Testis (tissue), 3 donors: Measurements from ENCODE around the gene LRRC8C. TPM values are rescaled to one million over a fixed set of nuclear protein-coding genes. Genes with fewer than 3 reads are reported as not detected.

Experiments used
- DNase-seq: peaks from one replicate; pipeline ENCODE4 v3.0.0-alpha.2; 2019
- H3K27ac ChIP-seq, 2 donors: fragments of 200-600 bp; sonication (generic); one replicate each; pipeline ENCODE4 v1.5.1; 2019
- H3K27me3 ChIP-seq: fragments of 200-600 bp; sonication (generic); one replicate; pipeline ENCODE4 v1.5.1; 2019
- H3K36me3 ChIP-seq: fragments of 200-600 bp; sonication (generic); one replicate; pipeline ENCODE4 v1.5.1; 2017; ENCODE audit warnings: low read depth; ENCODE audit errors: missing control alignments
- H3K4me1 ChIP-seq: fragments of 200-600 bp; sonication (generic); one replicate; pipeline ENCODE4 v1.5.1; 2019
- H3K4me3 ChIP-seq, 2 donors: fragments of 200-600 bp; sonication (generic); one replicate each; pipeline ENCODE4 v1.5.1; 2017 to 2019
- H3K9me3 ChIP-seq: fragments of 200-600 bp; sonication (generic); one replicate; pipeline ENCODE4 v1.5.1; 2017
- POLR2A ChIP-seq: fragments of 450-650 bp; IDR thresholded peaks from one replicate; pipeline ENCODE4 v1.6.1; 2017; ENCODE audit warnings: antibody characterized with exemption, mild to moderate bottlenecking, moderate library complexity
- WGBS, 2 donors: methylation state at CpG; one replicate each; pipeline ENCODE4 v1.1.5; 2018; 5-methylcytosine and 5-hydroxymethylcytosine counted together
- intact Hi-C: fragments of 100-400 bp; cut with DNase I; formaldehyde crosslinking; loops from one replicate; pipeline ENCODE4 v1.15.1; 2023; ENCODE audit warnings: low total_unique reads
- polyA plus RNA-seq: library from polyadenylated mRNA; stranded (reverse); fragments of 350-450 nt; fragmentation: Illumina TruSeq; extraction: RNeasy Lipid Tissue Mini Kit (QIAGEN cat#74804); gene quantifications from one replicate; pipeline ENCODE4 v1.2.3, GENCODE V29; 2014; ENCODE audit warnings: low read depth, low replicate concordance; ENCODE audit not compliant: insufficient read depth
- small RNA-seq, 2 donors: library from RNA; depleted of rRNA; stranded (forward); fragments of <200 nt; gene quantifications; one replicate each; pipeline ENCODE3, GENCODE V24; 2016
- total RNA-seq, 2 donors: library from RNA; depleted of rRNA; stranded (reverse); fragments of >200 nt; gene quantifications; one replicate each; pipeline ENCODE4 v1.2.3, GENCODE V29; 2016
- TF ChIP-seq, protein P1 (sequence below), 3 experiments: fragments of 450-650 bp in 2 of 3; fragments of 200-600 bp in 1 of 3; sonication (generic) in 1 of 3; IDR thresholded peaks; one replicate each; pipeline ENCODE4 v1.5.1; 2016 to 2019; ENCODE audit warnings: antibody characterized with exemption in 3 of 3, mild to moderate bottlenecking in 2 of 3, moderate library complexity in 1 of 3

LRRC8C gene
- total and polyA plus RNA-seq, 3 donors from 2014 or later: 8.2 to 19.8 (median 16.2) TPM

DNA sequence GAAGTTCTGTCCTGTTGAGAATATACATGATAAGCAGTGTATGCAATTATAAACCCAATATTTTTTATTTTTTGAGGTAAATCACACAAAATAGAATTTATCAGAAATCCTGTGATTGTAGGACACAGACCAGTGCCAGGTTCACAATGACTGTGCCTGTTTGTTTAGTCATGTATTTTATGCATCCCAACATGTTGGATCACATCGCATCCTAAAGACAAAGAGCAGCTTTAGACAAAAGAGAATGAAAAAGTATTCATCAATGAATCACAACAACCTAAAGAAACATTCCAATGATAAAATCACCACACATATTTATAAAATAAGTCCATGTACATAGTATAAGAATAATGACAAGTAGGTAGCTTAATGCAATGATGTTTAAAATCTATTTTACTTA lies 134.7 kb downstream of the LRRC8C start:
- DNase-seq: no peak
- intact Hi-C loops: no loop called here
- Histone ChIP-seq H3K36me3 (no peaks in the 10 kb centered on the region), H3K27ac (no peak overlapping the region), H3K9me3 (no peaks in the 10 kb centered on the region), H3K4me1 (peaks cover under 1% of the 10 kb centered on the region), H3K4me3 (no peak overlapping the region), H3K27me3 (no peaks in the 10 kb centered on the region)
- 97 to 98% methylated on average over 1 of the region's 1 CpG for WGBS, 2 donors
- no peak for TF ChIP-seq POLR2A
- TF ChIP-seq, protein P1, sequence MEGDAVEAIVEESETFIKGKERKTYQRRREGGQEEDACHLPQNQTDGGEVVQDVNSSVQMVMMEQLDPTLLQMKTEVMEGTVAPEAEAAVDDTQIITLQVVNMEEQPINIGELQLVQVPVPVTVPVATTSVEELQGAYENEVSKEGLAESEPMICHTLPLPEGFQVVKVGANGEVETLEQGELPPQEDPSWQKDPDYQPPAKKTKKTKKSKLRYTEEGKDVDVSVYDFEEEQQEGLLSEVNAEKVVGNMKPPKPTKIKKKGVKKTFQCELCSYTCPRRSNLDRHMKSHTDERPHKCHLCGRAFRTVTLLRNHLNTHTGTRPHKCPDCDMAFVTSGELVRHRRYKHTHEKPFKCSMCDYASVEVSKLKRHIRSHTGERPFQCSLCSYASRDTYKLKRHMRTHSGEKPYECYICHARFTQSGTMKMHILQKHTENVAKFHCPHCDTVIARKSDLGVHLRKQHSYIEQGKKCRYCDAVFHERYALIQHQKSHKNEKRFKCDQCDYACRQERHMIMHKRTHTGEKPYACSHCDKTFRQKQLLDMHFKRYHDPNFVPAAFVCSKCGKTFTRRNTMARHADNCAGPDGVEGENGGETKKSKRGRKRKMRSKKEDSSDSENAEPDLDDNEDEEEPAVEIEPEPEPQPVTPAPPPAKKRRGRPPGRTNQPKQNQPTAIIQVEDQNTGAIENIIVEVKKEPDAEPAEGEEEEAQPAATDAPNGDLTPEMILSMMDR (IDR thresholded peaks at IDR 0.05): no peak

Small RNAs within 50 kb of the gene (small RNA-seq; reads per million reads assigned to genes)
- 0 reads per million in 2 donors for gene AC093423.1

Other genes with a start within 250 kb of the LRRC8C start
- 10 to 100 TPM; 20.5 to 42.1 TPM for gene LRRC8B, start 108.3 kb upstream of the LRRC8C start, total RNA-seq
- gene LRRC8B, start 108.3 kb upstream of the LRRC8C start, polyA plus RNA-seq: 29.7 TPM
- 10 to 100 TPM; 41.1 to 46.1 TPM for gene LRRC8D, start 187.9 kb downstream of the LRRC8C start, total RNA-seq
- gene LRRC8D, start 187.9 kb downstream of the LRRC8C start, polyA plus RNA-seq: 20.8 TPM